Embryonic facial prominence (tissue), 1 donor: Measurements from ENCODE around the gene PKM.

ENCODE experiments used
- DNase-seq: peaks from one replicate; pipeline ENCODE4 v3.0.0-alpha.2; 2016; ENCODE audit errors: extremely low spot score

PKM gene

DNA sequence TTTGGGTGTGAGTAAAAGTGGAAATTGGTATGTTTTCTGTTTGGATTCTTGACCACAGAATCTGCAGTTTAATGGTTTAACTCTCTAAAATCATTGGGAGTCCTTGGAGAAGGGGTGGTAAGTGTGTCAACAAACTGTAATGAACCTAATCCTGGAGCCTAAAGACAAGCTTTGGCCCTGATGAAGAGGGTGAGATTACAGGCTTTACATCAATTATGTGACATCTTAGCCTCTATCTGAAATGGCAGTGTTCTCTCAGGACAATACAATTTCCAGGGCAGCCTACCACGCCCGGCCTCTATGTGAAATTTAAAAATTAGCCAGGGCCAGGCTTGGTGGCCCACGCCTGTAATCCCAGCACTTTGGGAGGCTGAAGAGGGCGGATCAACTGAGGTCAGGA, 4.3 kb upstream of the PKM start:
- DNase-seq: no peak

DNA sequence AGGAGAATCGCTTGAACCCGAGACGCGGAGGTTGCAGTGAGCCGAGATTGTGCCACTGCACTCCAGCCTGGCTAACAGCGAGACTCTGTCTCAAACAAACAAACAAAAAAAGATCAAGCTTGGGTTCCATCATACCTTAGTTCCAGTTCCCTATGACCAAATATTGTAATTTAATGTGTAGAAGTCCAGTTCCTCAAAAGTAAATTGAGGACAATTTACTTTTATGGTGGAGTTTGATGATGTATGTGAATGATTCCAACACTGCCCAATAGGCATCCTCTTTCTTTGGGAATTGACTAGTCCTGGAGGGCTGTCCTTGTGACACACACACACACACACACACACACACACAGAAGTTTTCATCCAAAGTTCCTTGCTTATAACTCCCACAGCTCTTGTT, 2.8 kb upstream of the PKM start:
- no peak for DNase-seq

DNA sequence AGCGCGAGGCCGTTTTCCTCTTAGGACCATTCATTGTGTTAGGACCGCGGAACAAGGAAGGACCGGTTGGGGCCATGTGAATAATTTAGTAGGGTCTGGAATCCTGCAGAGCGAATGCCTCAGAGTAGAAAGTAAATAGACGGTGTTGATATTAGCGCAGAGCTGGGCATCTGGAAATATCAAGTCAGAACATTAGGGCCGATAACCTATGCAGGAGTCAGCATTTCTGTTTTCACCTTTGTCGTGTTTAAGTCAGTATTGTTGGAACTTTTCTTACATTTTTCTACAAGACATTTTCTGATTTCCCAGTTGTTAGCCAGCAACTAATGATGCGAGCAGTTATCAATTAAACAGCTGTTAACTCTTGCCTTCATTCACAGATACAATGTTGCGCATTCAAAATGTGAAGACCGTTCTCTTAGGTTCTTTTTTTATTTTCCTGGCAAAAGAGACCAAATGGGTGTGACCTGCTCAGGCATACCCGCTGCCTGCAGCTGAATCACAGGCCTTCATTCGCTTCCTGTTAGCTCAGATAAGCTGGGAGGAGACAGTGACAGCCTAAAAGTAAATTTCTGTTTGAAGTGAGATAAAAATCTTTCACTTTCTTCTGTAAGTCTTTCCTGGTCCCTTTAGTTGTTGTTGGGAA, 966 bp upstream of the PKM start:
- peak; percentile 16 for DNase-seq

DNA sequence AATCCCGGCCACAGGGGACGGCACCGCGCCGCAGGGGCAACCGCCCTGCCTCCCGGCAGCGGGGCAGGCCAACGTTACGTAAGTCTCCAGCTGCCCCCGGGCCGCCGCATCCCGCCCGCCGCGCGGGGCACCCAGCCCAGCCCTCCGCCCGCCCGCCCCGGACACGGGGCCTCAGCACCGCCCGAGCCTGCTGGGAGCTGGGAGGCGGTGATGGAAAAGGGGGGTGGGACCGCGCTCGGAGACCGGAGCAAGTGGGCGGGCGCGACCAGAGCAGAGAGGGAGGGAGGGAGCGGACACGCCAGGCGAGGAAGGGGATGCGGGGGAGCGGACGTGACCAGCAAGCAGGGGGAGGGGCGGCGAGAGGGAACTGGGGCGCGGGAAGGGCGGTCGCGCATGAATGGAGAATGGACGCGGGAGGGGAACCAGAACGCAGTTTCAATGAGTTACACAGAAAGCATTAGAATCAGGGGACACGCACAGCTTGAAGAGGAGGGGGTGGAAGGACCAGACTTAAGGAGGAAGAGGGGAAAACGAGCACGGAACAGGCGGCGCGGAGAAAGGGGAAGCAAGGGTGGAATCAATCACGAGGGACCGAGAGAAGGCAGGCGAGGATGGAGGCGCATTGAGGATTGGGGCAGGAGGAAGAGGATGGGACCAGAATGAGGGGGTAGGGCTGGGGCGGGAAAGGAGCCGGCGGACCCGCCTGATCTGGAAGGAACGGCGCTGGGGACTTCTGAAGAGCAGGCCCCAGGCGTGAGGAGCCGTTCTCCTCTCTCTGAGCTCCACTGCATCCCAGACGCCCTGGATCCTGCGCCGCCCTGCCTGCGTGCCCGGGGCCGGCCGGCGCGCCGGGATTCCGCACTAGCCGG, 559 bp downstream of the PKM start:
- DNase-seq: peak; percentile 87

GRCh38 chr15:72229947-72230196, 1.1 kb downstream of the PKM start:
- DNase-seq: no peak

DNA sequence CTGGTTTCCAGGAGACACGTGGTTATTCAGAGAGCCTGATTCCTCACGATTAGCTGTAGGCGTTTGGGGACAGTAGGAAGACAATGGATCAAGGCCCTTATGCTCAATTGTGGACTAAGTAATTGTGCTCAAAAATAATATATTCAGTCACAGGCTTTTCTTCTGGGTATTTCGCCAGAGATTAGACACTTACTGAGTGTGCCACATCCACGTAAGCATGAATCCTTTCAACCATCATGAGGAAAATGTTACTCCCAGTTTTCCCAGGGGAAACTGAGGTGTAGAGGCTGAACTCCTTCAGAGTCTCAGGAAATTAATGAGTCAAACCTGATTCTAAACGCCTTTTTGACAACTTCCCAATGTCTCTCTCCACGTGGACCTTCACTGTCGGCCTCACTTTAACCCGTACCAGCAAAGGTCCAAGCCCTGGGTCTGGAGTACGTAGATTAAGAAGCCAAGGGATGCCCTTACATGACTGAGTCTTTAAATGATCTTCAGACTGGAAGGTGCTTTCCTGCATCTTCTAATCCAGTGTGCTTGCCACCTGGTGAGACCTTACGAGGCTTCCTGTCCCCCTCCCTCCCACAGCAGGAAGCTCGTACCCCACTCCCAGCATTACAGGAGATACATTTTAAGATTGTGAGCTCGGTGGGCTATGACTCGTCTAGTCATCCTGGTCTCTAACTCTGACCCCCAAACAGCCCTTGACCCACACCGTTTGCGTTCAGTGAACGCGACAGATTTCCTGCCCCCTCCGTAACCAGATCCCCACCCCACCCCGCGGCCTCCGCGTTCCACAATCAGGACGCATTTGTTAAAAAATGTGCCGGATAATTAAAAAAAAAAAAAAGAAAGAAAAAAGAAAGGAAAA, 1.7 kb downstream of the PKM start:
- DNase-seq: no peak

DNA sequence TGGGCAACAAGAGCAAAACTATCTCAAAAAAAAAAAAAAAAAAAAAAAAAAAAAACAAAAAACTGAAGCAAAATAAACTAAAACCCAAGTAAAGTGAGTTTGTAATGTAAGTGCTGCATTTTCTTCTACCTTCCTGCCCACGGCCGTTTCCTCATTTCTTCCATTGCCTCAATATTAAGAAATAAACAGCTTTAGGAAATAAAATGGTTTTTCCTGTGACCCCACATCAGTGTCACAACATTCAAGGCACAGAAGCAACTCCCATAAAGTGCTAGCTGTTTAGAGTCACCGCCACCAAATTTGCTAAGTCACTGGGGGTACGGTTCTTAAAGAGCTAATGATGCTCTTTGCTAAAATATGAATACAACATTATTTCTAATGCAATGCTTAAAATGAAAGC, 3.3 kb downstream of the PKM start:
- no peak for DNase-seq

DNA sequence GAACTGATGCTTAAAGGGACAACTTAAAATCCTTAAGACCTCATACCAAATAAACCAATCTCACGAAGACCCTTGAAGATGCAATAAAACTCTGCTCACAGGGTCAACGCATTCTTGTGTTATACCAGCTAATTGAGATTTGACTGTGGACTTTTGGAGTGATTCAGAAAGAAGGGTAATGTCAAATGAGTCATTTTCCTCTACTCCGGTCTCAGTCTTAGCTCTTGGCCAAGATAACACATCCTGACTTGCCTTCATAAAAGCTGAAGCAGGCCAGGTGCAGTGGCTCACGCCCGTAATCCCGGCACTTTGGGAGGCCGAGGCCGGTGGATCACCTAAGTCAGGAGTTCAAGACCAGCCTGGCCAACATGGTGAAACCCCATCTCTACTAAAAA, 3.8 kb downstream of the PKM start:
- DNase-seq: no peak

GRCh38 chr15:72223278-72223677, 7.7 kb downstream of the PKM start:
- DNase-seq: no peak

GRCh38 chr15:72222393-72222792, 8.6 kb downstream of the PKM start:
- DNase-seq: no peak

DNA sequence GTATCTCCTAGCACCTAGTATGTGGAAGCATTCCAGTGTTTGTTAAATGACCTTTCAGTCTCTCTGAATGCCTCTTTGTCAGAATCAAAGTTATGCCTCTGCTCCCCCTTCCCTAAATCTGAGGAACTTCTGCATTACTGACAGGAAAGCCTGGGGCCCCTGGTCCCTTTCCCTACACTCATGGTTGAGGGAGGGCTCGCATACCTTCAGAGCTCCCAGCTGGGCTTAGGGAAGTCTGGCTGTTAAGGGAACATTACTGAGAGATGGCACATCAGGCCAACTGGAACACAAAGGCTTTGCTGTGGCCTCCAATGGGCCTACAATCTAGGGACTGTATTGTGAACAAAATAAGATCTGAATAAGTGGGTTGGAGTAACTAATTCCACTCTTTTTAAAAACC, 10.3 kb downstream of the PKM start:
- no peak for DNase-seq

DNA sequence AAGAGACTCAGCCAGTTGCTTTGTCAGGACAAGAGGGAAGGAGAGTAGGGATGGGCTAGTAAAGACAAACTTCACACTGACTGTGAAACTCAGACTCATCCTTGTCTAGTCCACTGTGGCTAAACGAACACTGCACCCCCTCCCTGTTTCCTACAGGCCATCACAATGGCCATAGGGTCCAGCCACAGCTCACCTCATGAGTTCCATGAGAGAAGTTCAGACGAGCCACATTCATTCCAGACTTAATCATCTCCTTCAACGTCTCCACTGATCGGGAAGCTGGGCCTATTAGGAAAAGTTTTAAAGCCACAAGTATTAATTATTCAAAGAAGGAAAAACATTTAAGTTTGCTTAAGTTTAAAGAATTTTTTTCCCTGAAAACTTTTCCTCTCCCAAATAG, 13.8 kb downstream of the PKM start:
- no peak for DNase-seq

DNA sequence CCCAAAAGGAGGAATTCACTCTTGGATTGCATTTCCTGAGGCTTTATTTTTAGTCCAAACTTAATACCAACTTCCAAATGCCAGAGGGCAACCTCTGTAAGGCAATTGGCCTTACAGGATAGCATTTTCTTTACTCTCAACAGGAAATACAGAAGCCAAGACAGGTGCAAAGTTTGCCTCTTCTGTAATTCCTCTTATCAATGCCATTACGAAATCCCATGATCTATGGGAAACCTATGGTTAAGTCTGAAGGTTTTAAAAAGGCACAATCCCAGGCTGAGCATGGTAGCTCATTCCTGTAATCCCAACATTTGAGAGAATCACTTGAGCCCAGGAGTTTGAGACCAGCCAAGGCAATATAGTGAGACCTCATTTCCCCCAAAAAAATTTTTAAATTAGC, 14.9 kb downstream of the PKM start:
- DNase-seq: no peak

- DNase-seq: no peak
These were observed 23.4 kb downstream of the PKM start for GRCh38 chr15:72207558-72208085.

GRCh38 chr15:72206677-72207000, 24.4 kb downstream of the PKM start:
- no peak for DNase-seq

DNA sequence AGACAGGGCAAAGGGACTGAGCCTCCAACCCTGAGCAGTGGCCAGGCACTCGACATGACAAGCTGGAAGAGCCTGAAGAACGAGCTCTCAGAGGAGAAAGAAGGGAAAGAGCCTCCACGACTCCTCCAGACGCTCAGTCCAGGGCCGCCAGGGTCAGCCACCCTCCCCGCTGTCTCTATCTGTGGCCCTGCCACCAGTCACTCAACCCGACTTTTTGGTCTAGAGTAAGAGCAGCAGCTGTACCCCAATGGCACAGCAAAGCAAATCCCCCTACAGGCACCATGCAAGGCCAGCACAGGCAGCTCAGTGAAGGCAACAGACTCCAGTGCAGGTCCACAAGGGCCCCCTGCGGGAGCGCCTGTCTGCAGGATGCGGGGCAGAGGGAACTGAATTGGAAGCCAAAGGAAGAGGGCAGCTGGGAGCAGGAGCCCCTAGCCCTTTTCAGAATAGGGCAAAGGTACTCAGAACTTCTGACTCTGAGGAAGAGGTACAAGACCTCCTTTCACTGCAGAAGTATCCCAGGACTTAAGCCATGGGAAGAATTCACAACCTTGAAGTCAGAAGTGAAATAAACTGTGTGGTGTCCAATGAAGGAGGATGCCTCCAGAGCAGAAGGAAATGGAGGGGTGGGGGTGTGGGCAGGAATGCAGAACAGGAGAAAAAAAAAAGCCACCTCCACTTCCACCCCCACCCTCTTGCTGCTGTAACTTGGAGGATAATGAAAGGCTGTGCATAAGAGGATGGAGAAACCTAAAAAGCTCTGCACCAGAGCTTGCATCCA, 24.9 kb downstream of the PKM start:
- DNase-seq: no peak

DNA sequence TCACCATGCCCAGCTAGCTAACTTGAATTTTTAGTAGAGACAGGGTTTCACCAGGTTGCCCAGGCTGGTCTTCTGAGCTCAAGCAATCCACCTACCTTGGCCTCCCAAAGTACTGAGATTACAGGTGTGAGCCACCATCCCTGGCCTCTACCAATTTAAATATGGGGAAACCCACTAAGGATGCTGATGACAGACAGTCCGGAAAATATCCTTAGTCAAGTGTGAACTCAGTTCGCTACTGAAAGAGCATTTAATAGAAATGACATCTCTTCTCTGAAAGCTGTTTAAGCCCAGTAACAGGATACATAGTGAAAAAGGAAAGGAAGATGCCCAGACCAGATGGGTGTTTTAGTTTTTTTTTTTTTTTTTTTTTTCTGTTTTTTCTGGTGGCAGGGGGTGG, 25.7 kb downstream of the PKM start:
- no peak for DNase-seq

- DNase-seq: no peak
These were observed 27.5 kb downstream of the PKM start for GRCh38 chr15:72203507-72203837.

- DNase-seq: no peak
These were observed 28.0 kb downstream of the PKM start for GRCh38 chr15:72202801-72203506.

- no peak for DNase-seq
These were observed 28.7 kb downstream of the PKM start for GRCh38 chr15:72202302-72202701.

DNA sequence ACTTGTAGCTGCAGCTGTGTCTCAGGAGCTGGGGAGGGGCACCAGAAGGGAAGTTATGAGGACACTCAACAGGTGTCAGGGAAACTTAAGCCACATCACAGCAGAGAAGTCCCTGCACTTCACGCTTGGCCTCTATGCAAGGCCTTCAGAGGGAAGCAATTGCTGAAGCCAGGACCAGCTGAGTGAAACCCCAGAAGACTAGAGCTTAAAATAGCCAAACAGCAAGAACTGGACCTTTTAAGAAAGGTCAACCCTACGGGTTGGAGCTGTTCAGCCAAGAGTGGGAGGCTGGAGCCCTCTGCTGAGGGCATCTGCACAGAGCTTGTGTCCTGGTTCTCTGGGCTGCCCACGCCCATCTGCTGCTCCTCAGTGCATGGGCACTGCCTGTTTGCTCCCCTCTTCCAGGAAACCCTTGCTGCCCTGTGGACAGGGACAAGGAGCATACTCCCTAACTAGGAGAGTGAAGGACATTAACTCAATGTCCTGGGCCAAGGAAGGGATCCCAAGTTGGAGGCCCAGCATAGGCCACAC, 29.5 kb downstream of the PKM start:
- DNase-seq: no peak
